ENCODE results near the gene GRK5. TPM values are rescaled to one million over a fixed set of nuclear protein-coding genes. Genes with fewer than 3 reads are reported as not detected.

Gene GRK5
- total RNA-seq, 1 experiment from 2014 or later, result 2.3 TPM

DNA sequence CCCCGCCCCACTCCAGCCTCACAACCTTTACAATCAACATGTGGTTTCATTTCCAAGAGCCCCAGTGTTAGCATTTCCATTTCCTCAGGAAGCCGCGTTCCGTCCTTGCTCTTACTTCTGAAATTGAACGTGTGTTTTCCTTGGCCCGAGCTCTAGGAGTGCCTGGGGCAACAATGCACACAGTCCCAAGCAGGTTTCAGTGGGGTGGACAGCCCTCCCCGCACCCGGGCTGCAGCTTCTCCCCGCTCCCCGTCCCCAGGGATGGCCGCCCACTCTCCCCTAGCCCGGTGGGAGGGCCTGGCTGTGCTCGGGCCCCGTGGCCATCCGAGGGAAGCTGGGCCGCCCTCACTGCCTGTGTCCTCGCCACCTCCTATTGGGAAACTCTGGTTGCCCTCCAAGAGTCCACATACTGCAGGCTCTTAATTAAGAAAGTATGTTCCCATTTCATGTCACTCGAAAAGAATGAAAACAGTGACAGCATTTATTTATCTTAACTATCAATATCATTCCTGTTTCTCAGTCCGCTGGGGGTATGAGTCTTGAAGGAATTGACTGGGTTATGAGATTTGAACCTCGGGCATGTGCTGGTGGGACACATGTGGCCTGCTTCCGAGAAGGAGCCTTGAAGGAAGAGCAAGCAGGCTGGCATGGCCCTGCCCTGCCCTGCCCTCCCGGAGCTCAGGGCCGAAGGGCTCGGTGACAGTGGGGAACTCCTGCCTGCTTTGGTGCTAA lies 163.8 kb downstream of the GRK5 start (continued):
- TF ChIP-seq, protein P1, sequence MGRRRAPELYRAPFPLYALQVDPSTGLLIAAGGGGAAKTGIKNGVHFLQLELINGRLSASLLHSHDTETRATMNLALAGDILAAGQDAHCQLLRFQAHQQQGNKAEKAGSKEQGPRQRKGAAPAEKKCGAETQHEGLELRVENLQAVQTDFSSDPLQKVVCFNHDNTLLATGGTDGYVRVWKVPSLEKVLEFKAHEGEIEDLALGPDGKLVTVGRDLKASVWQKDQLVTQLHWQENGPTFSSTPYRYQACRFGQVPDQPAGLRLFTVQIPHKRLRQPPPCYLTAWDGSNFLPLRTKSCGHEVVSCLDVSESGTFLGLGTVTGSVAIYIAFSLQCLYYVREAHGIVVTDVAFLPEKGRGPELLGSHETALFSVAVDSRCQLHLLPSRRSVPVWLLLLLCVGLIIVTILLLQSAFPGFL (CRISPR knock-in tag; IDR thresholded peaks at IDR 0.05; ENCODE audit: borderline replicate concordance), result no peak
- no peak for TF ChIP-seq JAZF1 (CRISPR knock-in tag; IDR thresholded peaks at IDR 0.05)
- no peak for TF ChIP-seq NR2C2 (CRISPR knock-in tag; IDR thresholded peaks at IDR 0.05)
- TF ChIP-seq, protein P2, sequence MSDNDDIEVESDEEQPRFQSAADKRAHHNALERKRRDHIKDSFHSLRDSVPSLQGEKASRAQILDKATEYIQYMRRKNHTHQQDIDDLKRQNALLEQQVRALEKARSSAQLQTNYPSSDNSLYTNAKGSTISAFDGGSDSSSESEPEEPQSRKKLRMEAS (CRISPR knock-in tag; IDR thresholded peaks at IDR 0.05), result no peak
- TF ChIP-seq ATF1 (CRISPR knock-in tag; IDR thresholded peaks at IDR 0.05), result no peak
- no peak for TF ChIP-seq RELA (CRISPR knock-in tag; IDR thresholded peaks at IDR 0.05; ENCODE audit: borderline replicate concordance)
- no peak for TF ChIP-seq FOXK1 (CRISPR knock-in tag; IDR thresholded peaks at IDR 0.05)

DNA sequence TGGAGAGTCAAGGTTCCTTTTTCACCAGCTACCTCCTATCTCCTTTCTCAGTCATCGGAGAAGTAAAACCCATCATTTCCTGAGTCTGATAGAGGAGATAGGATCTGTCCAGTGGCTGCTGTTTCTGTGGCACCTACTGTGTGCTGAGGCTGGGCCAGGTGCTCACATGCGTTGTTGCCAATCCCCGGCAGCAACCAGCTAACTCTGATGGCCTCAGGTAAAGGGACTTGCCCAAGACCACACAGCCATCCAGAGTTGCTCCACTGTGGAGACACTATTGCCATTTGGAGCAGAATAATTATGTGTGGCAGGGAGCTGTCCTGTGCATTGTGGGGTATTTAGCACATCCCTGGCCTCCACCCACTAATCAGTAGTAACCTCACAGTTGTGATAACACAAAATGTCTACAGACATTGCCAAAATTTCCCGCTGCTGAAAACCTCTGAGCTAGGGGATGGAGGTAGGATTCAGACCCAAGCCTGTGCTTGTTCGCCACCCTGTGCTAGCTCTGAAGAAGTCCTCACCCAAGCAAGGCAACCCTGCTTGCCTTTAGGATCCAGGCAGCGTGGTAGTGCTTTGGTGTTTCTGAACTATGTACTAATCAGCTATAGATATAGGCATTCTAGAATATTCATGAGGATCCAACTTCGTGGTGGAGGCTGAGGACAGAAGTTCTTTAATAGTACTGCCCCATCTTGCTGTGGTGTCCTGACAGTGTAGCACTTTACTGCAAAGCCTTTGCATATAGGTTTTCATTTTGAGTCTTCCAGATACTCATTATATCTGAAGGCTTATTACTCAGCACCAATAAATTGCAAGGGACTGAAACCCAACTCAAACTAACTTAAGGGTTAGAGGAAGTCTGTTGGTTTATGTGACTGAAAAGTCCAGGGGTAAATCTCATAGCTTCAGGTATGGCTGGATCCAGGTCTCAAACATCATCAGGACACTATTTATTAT lies 164.6 kb downstream of the GRK5 start:
- Mint-ChIP-seq H3K4me3 (no peak overlapping the region), H3K27me3 (ENCODE audit: low read depth) (no peaks in the 10 kb centered on the region; the same call in 1 of the 2 replicates), H3K4me1 (no peaks in the 10 kb centered on the region), H3K9me3 (no peaks in the 10 kb centered on the region), H3K36me3 (no peaks in the 10 kb centered on the region), H3K27ac (no peak overlapping the region)
- TF ChIP-seq ATF1 (CRISPR knock-in tag; IDR thresholded peaks at IDR 0.05) (no peak), ZNF416 (CRISPR knock-in tag; IDR thresholded peaks at IDR 0.05) (no peak), SP1 (CRISPR knock-in tag; conservative IDR thresholded peaks at IDR 0.05) (no peak), ZNF671 (CRISPR knock-in tag; IDR thresholded peaks at IDR 0.05) (no peak), ZBTB21 (CRISPR knock-in tag; IDR thresholded peaks at IDR 0.05; ENCODE audit: borderline replicate concordance) (no peak), ZNF121 (CRISPR knock-in tag; IDR thresholded peaks at IDR 0.05) (no peak), JAZF1 (CRISPR knock-in tag; IDR thresholded peaks at IDR 0.05) (no peak), ZNF423 (CRISPR knock-in tag; IDR thresholded peaks at IDR 0.05) (no peak), SOX15 (CRISPR knock-in tag; IDR thresholded peaks at IDR 0.05) (no peak), RORB (CRISPR knock-in tag; IDR thresholded peaks at IDR 0.05) (no peak)
- TF ChIP-seq, protein P3, sequence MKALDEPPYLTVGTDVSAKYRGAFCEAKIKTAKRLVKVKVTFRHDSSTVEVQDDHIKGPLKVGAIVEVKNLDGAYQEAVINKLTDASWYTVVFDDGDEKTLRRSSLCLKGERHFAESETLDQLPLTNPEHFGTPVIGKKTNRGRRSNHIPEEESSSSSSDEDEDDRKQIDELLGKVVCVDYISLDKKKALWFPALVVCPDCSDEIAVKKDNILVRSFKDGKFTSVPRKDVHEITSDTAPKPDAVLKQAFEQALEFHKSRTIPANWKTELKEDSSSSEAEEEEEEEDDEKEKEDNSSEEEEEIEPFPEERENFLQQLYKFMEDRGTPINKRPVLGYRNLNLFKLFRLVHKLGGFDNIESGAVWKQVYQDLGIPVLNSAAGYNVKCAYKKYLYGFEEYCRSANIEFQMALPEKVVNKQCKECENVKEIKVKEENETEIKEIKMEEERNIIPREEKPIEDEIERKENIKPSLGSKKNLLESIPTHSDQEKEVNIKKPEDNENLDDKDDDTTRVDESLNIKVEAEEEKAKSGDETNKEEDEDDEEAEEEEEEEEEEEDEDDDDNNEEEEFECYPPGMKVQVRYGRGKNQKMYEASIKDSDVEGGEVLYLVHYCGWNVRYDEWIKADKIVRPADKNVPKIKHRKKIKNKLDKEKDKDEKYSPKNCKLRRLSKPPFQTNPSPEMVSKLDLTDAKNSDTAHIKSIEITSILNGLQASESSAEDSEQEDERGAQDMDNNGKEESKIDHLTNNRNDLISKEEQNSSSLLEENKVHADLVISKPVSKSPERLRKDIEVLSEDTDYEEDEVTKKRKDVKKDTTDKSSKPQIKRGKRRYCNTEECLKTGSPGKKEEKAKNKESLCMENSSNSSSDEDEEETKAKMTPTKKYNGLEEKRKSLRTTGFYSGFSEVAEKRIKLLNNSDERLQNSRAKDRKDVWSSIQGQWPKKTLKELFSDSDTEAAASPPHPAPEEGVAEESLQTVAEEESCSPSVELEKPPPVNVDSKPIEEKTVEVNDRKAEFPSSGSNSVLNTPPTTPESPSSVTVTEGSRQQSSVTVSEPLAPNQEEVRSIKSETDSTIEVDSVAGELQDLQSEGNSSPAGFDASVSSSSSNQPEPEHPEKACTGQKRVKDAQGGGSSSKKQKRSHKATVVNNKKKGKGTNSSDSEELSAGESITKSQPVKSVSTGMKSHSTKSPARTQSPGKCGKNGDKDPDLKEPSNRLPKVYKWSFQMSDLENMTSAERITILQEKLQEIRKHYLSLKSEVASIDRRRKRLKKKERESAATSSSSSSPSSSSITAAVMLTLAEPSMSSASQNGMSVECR (CRISPR knock-in tag; IDR thresholded peaks at IDR 0.05; ENCODE audit: borderline replicate concordance), result no peak
- TF ChIP-seq, protein P4, sequence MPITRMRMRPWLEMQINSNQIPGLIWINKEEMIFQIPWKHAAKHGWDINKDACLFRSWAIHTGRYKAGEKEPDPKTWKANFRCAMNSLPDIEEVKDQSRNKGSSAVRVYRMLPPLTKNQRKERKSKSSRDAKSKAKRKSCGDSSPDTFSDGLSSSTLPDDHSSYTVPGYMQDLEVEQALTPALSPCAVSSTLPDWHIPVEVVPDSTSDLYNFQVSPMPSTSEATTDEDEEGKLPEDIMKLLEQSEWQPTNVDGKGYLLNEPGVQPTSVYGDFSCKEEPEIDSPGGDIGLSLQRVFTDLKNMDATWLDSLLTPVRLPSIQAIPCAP (CRISPR knock-in tag; IDR thresholded peaks at IDR 0.05), result no peak
- TF ChIP-seq, protein P5, sequence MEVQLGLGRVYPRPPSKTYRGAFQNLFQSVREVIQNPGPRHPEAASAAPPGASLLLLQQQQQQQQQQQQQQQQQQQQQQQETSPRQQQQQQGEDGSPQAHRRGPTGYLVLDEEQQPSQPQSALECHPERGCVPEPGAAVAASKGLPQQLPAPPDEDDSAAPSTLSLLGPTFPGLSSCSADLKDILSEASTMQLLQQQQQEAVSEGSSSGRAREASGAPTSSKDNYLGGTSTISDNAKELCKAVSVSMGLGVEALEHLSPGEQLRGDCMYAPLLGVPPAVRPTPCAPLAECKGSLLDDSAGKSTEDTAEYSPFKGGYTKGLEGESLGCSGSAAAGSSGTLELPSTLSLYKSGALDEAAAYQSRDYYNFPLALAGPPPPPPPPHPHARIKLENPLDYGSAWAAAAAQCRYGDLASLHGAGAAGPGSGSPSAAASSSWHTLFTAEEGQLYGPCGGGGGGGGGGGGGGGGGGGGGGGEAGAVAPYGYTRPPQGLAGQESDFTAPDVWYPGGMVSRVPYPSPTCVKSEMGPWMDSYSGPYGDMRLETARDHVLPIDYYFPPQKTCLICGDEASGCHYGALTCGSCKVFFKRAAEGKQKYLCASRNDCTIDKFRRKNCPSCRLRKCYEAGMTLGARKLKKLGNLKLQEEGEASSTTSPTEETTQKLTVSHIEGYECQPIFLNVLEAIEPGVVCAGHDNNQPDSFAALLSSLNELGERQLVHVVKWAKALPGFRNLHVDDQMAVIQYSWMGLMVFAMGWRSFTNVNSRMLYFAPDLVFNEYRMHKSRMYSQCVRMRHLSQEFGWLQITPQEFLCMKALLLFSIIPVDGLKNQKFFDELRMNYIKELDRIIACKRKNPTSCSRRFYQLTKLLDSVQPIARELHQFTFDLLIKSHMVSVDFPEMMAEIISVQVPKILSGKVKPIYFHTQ (CRISPR knock-in tag; IDR thresholded peaks at IDR 0.05), result no peak
- TF ChIP-seq, protein P6, sequence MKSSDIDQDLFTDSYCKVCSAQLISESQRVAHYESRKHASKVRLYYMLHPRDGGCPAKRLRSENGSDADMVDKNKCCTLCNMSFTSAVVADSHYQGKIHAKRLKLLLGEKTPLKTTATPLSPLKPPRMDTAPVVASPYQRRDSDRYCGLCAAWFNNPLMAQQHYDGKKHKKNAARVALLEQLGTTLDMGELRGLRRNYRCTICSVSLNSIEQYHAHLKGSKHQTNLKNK (CRISPR knock-in tag; IDR thresholded peaks at IDR 0.05), result no peak
- POLR2A ChIA-PET, result no interaction called here
- DNase-seq (ENCODE audit: low spot score) (no peak), ATAC-seq (no peak)
- CTCF ChIA-PET, result interaction anchor here (1.1 to 1.8 kb wide), 2 partner anchors 165 to 173 kb away, joined by 3 to 6 read pairs; partner anchors contain the start of gene GRK5
